ENCODE data around the gene INTS11. TPM values are rescaled to one million over a fixed set of nuclear protein-coding genes. Genes with fewer than 3 reads are reported as not detected.

INTS11 gene
- total RNA-seq, 1 experiment from 2014 or later = 189 TPM

- Histone ChIP-seq H3K36me3 (replicated peaks; ENCODE audit: control insufficient read depth, insufficient read depth, low read length) (peaks cover 16% of the 10 kb centered on the region), H3K4me3 (ENCODE audit: insufficient read depth, low read depth, low read length) (no peak overlapping the region), H3K27me3 (ENCODE audit: control insufficient read depth, insufficient read depth, low read length) (no peaks in the 10 kb centered on the region; the same call in 1 of the 2 replicates)
- no peak for DNase-seq
These were observed 13.9 kb downstream of the INTS11 start for GRCh38 chr1:1310476-1311053.

GRCh38 chr1:1310109-1310385 lies 14.4 kb downstream of the INTS11 start:
- Histone ChIP-seq H3K27me3 (ENCODE audit: control insufficient read depth, insufficient read depth, low read length) (no peaks in the 10 kb centered on the region; the same call in 1 of the 2 replicates), H3K4me3 (ENCODE audit: insufficient read depth, low read depth, low read length) (no peak overlapping the region), H3K36me3 (replicated peaks; ENCODE audit: control insufficient read depth, insufficient read depth, low read length) (peaks cover 16% of the 10 kb centered on the region)
- no peak for DNase-seq

GRCh38 chr1:1309251-1310108 lies 15.0 kb downstream of the INTS11 start:
- Histone ChIP-seq H3K27me3 (ENCODE audit: control insufficient read depth, insufficient read depth, low read length) (no peaks in the 10 kb centered on the region; the same call in 1 of the 2 replicates), H3K36me3 (replicated peaks; ENCODE audit: control insufficient read depth, insufficient read depth, low read length) (peaks cover 15% of the 10 kb centered on the region), H3K4me3 (ENCODE audit: insufficient read depth, low read depth, low read length) (peak overlapping the region; percentile 92)
- peak; percentile 88 for DNase-seq

GRCh38 chr1:1308756-1309250 lies 15.7 kb downstream of the INTS11 start:
- H3K36me3 ChIP-seq (replicated peaks; ENCODE audit: control insufficient read depth, insufficient read depth, low read length) = peaks cover 15% of the 10 kb centered on the region
- no peak for DNase-seq

GRCh38 chr1:1307923-1308755 lies 16.3 kb downstream of the INTS11 start, which contains the start of the genes ACAP3 and PUSL1:
Gene ACAP3 (minus strand): TSS chr1:1307930. CDS start chr1:1307815, 115 bp downstream.
Gene PUSL1 (plus strand): TSS chr1:1308597. CDS start chr1:1308644, 47 bp downstream.
- no peaks in the 10 kb centered on the region; the same call in 1 of the 2 replicates for H3K27me3 ChIP-seq (ENCODE audit: control insufficient read depth, insufficient read depth, low read length)
- H3K4me3 ChIP-seq (ENCODE audit: insufficient read depth, low read depth, low read length) = peak within 1 kb of the TSS; percentile 92
- H3K36me3 ChIP-seq (replicated peaks; ENCODE audit: control insufficient read depth, insufficient read depth, low read length) = peaks cover 9% of the 10 kb centered on the region
- peak; percentile 100 for DNase-seq

More at GRCh38 chr1:1308756-1309250, 15.7 kb downstream of the INTS11 start:
- no peaks in the 10 kb centered on the region; the same call in 1 of the 2 replicates for H3K27me3 ChIP-seq (ENCODE audit: control insufficient read depth, insufficient read depth, low read length)
- H3K4me3 ChIP-seq (ENCODE audit: insufficient read depth, low read depth, low read length) = peak overlapping the region; percentile 92

- Histone ChIP-seq H3K4me3 (ENCODE audit: insufficient read depth, low read depth, low read length) (peak overlapping the region; percentile 75), H3K27me3 (ENCODE audit: control insufficient read depth, insufficient read depth, low read length) (no peaks in the 10 kb centered on the region; the same call in 1 of the 2 replicates), H3K36me3 (replicated peaks; ENCODE audit: control insufficient read depth, insufficient read depth, low read length) (peaks cover 4% of the 10 kb centered on the region)
- peak; percentile 89 for DNase-seq
These were observed 17.1 kb downstream of the INTS11 start for GRCh38 chr1:1307261-1307922.

GRCh38 chr1:1306661-1307260 lies 17.7 kb downstream of the INTS11 start:
- Histone ChIP-seq H3K4me3 (ENCODE audit: insufficient read depth, low read depth, low read length) (peak overlapping the region; percentile 75), H3K27me3 (ENCODE audit: control insufficient read depth, insufficient read depth, low read length) (no peaks in the 10 kb centered on the region; the same call in 1 of the 2 replicates), H3K36me3 (replicated peaks; ENCODE audit: control insufficient read depth, insufficient read depth, low read length) (peaks cover 4% of the 10 kb centered on the region)
- DNase-seq = no peak

GRCh38 chr1:1306070-1306660 lies 18.3 kb downstream of the INTS11 start:
- H3K27me3 ChIP-seq (ENCODE audit: control insufficient read depth, insufficient read depth, low read length) = no peaks in the 10 kb centered on the region; the same call in 1 of the 2 replicates
- no peaks in the 10 kb centered on the region; the same call in none of the 2 replicates for H3K36me3 ChIP-seq (replicated peaks; ENCODE audit: control insufficient read depth, insufficient read depth, low read length)
- peak overlapping the region; percentile 3; the same call in 1 of the 2 replicates for H3K4me3 ChIP-seq (ENCODE audit: insufficient read depth, low read depth, low read length)
- peak; percentile 84 for DNase-seq

- H3K4me3 ChIP-seq (ENCODE audit: insufficient read depth, low read depth, low read length) = no peak overlapping the region; the same call in 1 of the 2 replicates
- peak; percentile 88 for DNase-seq
- H3K27me3 ChIP-seq (ENCODE audit: control insufficient read depth, insufficient read depth, low read length) = no peaks in the 10 kb centered on the region; the same call in 1 of the 2 replicates
- H3K36me3 ChIP-seq (replicated peaks; ENCODE audit: control insufficient read depth, insufficient read depth, low read length) = no peaks in the 10 kb centered on the region; the same call in none of the 2 replicates
These were observed 19.0 kb downstream of the INTS11 start for GRCh38 chr1:1305300-1306069.

- peak; percentile 93 for DNase-seq
- H3K36me3 ChIP-seq (replicated peaks; ENCODE audit: control insufficient read depth, insufficient read depth, low read length) = no peaks in the 10 kb centered on the region
- H3K4me3 ChIP-seq (ENCODE audit: insufficient read depth, low read depth, low read length) = peak overlapping the region; percentile 16; the same call in 1 of the 2 replicates
- no peaks in the 10 kb centered on the region; the same call in 1 of the 2 replicates for H3K27me3 ChIP-seq (ENCODE audit: control insufficient read depth, insufficient read depth, low read length)
These were observed 19.8 kb downstream of the INTS11 start for GRCh38 chr1:1304331-1305299.

GRCh38 chr1:1303736-1304135 lies 20.7 kb downstream of the INTS11 start:
- Histone ChIP-seq H3K27me3 (ENCODE audit: control insufficient read depth, insufficient read depth, low read length) (no peaks in the 10 kb centered on the region), H3K36me3 (replicated peaks; ENCODE audit: control insufficient read depth, insufficient read depth, low read length) (no peaks in the 10 kb centered on the region), H3K4me3 (ENCODE audit: insufficient read depth, low read depth, low read length) (no peak overlapping the region)
- no peak for DNase-seq
